Keratinocyte (primary cell): ENCODE measurements around the gene KSR1. TPM values are rescaled to one million over a fixed set of nuclear protein-coding genes. Genes with fewer than 3 reads are reported as not detected.

Experiments
- DNase-seq: peaks from one replicate; pipeline ENCODE4 v3.0.0-alpha.2; 2011; ENCODE audit warnings: low read depth, missing footprints, low spot score
- FAIRE-seq: peaks from 2 replicates; lab custom pipeline; 2011; peaks lifted over from hg19 to GRCh38; lab: Jason Lieb, UNC
- H2AFZ ChIP-seq: 2 replicates; pipeline ENCODE4 v1.6.0; 2012; ENCODE audit warnings: low read length, control low read depth, inconsistent platforms; ENCODE audit not compliant: control insufficient read depth
- H3K27ac ChIP-seq: 2 replicates; pipeline ENCODE4 v1.5.1; 2011; ENCODE audit warnings: low read length; ENCODE audit not compliant: control insufficient read depth, insufficient read depth
- H3K27me3 ChIP-seq: 3 replicates; pipeline ENCODE4 v1.6.0; 2011; ENCODE audit warnings: low read length; ENCODE audit not compliant: control insufficient read depth, insufficient read depth; ENCODE audit errors: extremely low read depth
- H3K36me3 ChIP-seq, 2 experiments: 2 replicates in 1 of 2; 3 replicates in 1 of 2; pipeline ENCODE4 v1.5.1; 2011; ENCODE audit warnings: low read length in 2 of 2, mild to moderate bottlenecking in 1 of 2; ENCODE audit not compliant: control insufficient read depth in 2 of 2, insufficient read depth in 2 of 2; ENCODE audit errors: extremely low read depth in 1 of 2
- H3K4me1 ChIP-seq: 3 replicates; pipeline ENCODE4 v1.5.1; 2011; ENCODE audit warnings: low read length; ENCODE audit not compliant: control insufficient read depth, insufficient read depth; ENCODE audit errors: extremely low read depth
- H3K4me2 ChIP-seq: 3 replicates; pipeline ENCODE4 v1.6.0; 2011; ENCODE audit warnings: low read depth, low read length; ENCODE audit not compliant: control insufficient read depth, insufficient read depth; ENCODE audit errors: extremely low read depth
- H3K4me3 ChIP-seq, 3 experiments: fragments of 200-600 bp in 1 of 3; sonication (generic) in 1 of 3; 2 replicates in 2 of 3; 3 replicates in 1 of 3; pipeline ENCODE4 v1.5.1; 2011 to 2016; ENCODE audit warnings: low read length in 3 of 3, mild to moderate bottlenecking in 3 of 3, control low read depth in 2 of 3, inconsistent platforms in 1 of 3, low read depth in 1 of 3, mixed read lengths in 1 of 3, mixed run types in 1 of 3, moderate library complexity in 1 of 3; ENCODE audit not compliant: control insufficient read depth in 2 of 3, insufficient read depth in 2 of 3; ENCODE audit errors: extremely low read depth in 1 of 3
- H3K79me2 ChIP-seq: 2 replicates; pipeline ENCODE4 v1.6.0; 2012; ENCODE audit warnings: low read length; ENCODE audit not compliant: control insufficient read depth, insufficient read depth
- H3K9ac ChIP-seq: 3 replicates; pipeline ENCODE4 v1.6.0; 2011; ENCODE audit warnings: low read length; ENCODE audit not compliant: control insufficient read depth, insufficient read depth; ENCODE audit errors: extremely low read depth
- H3K9me1 ChIP-seq: 3 replicates; pipeline ENCODE4 v1.6.0; 2011; ENCODE audit warnings: low read length; ENCODE audit not compliant: control insufficient read depth, insufficient read depth; ENCODE audit errors: extremely low read depth
- H3K9me3 ChIP-seq: 2 replicates; pipeline ENCODE4 v1.5.1; 2012; ENCODE audit warnings: low read depth, low read length; ENCODE audit not compliant: control insufficient read depth
- H4K20me1 ChIP-seq: 3 replicates; pipeline ENCODE4 v1.6.0; 2011; ENCODE audit warnings: low read length; ENCODE audit not compliant: control insufficient read depth, insufficient read depth; ENCODE audit errors: extremely low read depth
- EZH2 ChIP-seq: IDR thresholded peaks from one replicate; pipeline ENCODE4 v1.6.1; 2012; ENCODE audit warnings: inconsistent platforms, mild to moderate bottlenecking, low read length, moderate library complexity
- dilution Hi-C: fragments of 300-500 bp; cut with MboI; formaldehyde crosslinking; loops from one replicate; pipeline ENCODE4 v1.7.0; 2020; ENCODE audit warnings: low sequenced_read_pairs; ENCODE audit not compliant: extremely low pct_ligation_motif_present
- polyA plus RNA-seq, 5 experiments: library from polyadenylated mRNA; depleted of rRNA in 3 of 5; stranded (reverse) in 3 of 5; stranded (forward) in 1 of 5; unstranded in 1 of 5; fragments of >200 nt; gene quantifications; 1 replicate in 1 of 5; 2 replicates in 3 of 5; 3 replicates in 1 of 5; pipeline versions ENCODE4 v1.2.1 to v1.2.3, GENCODE V29; 2011 to 2012; ENCODE audit warnings: missing spikeins in 2 of 5, low read depth in 1 of 5, low replicate concordance in 1 of 5
- TF ChIP-seq, protein P1 (sequence below), 3 experiments: IDR thresholded peaks in 1 of 3; conservative IDR thresholded peaks in 1 of 3; optimal IDR thresholded peaks in 1 of 3; 2 replicates in 2 of 3; 3 replicates in 1 of 3; pipeline versions ENCODE3 to v1.5.1; 2011; ENCODE audit warnings: low read length in 3 of 3, mild to moderate bottlenecking in 3 of 3, moderate library complexity in 2 of 3, control low read depth in 1 of 3, inconsistent platforms in 1 of 3; ENCODE audit not compliant: insufficient read depth in 2 of 3; ENCODE audit errors: extremely low read depth in 1 of 3

The KSR1 gene
- polyA plus RNA-seq, 1 donor (not counting 4 experiments of a cell fraction or from before 2014, with no cell fraction given), result 1.3 TPM

DNA sequence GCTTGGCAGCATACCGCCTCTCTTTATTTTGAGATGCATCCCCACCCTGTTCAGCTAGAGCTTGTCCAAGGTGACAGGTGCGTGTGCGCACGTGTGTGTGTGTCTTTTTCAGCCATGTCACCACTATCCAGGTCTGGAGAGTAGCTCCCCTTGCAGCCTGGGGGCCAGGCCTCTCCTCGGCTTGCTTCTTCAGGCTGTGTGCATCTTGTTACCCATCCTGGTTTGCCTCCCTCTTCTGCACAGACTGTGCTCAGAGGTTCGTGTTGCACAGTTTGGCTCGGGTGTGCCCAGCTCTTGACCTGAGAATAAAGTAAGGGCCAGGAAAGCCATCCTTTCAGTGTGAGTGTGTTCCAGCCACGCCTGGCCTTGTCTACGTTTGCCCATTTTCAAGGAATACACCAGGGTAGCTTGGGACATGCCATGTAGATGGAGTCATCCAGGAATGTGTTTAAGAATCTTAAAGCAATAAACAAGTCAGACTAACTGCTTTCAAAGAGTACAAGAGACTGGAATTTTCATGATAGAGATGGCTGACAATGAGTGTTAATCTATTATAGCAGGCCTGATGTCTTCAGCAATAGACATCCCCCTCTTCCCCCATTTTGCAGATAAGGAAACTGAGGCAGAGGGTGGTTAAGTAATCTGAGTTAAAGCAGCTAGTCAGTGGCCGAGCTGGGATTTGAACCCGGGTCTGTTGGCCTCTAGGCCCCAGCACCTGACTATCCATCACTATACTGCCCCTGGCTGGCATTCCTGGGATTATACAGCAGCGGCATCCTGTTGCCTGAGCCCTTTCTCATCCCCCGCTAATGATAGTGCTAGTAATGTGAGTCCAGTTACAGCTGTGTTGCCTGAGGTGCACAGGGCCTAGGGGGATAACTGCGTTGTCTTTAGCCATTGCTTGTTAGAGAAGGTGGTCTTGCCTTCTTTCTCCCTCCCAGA lies 77.9 kb downstream of the KSR1 start:
- TF ChIP-seq, protein P1, sequence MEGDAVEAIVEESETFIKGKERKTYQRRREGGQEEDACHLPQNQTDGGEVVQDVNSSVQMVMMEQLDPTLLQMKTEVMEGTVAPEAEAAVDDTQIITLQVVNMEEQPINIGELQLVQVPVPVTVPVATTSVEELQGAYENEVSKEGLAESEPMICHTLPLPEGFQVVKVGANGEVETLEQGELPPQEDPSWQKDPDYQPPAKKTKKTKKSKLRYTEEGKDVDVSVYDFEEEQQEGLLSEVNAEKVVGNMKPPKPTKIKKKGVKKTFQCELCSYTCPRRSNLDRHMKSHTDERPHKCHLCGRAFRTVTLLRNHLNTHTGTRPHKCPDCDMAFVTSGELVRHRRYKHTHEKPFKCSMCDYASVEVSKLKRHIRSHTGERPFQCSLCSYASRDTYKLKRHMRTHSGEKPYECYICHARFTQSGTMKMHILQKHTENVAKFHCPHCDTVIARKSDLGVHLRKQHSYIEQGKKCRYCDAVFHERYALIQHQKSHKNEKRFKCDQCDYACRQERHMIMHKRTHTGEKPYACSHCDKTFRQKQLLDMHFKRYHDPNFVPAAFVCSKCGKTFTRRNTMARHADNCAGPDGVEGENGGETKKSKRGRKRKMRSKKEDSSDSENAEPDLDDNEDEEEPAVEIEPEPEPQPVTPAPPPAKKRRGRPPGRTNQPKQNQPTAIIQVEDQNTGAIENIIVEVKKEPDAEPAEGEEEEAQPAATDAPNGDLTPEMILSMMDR (optimal IDR thresholded peaks at IDR 0.05 in 1 of 3, IDR thresholded peaks at IDR 0.05 in 1 of 3, conservative IDR thresholded peaks at IDR 0.05 in 1 of 3; ENCODE audit: extremely low read depth in 1 of 3, insufficient read depth in 2 of 3, low read length in 3 of 3), result peak in 1 of 3 experiments; percentile 13
- TF ChIP-seq EZH2, result no peak
- FAIRE-seq (no peak), DNase-seq (peak; percentile 40)
- no peaks in the 10 kb centered on the region for H3K27me3 ChIP-seq
- no peaks in the 10 kb centered on the region for H3K9me3 ChIP-seq
- dilution Hi-C loops, result no loop called here
- no peak overlapping the region for H2AFZ ChIP-seq
- no peaks in the 10 kb centered on the region for H3K36me3 ChIP-seq
- no peaks in the 10 kb centered on the region for H4K20me1 ChIP-seq
- H3K9ac ChIP-seq, result no peak overlapping the region
- peak overlapping the region; percentile 34 for H3K4me2 ChIP-seq
- H3K27ac ChIP-seq, result no peak overlapping the region
- H3K4me1 ChIP-seq, result peaks cover 5% of the 10 kb centered on the region
- no peaks in the 10 kb centered on the region for H3K79me2 ChIP-seq
- peaks cover 3% of the 10 kb centered on the region for H3K9me1 ChIP-seq
- no peak overlapping the region for H3K4me3 ChIP-seq

DNA sequence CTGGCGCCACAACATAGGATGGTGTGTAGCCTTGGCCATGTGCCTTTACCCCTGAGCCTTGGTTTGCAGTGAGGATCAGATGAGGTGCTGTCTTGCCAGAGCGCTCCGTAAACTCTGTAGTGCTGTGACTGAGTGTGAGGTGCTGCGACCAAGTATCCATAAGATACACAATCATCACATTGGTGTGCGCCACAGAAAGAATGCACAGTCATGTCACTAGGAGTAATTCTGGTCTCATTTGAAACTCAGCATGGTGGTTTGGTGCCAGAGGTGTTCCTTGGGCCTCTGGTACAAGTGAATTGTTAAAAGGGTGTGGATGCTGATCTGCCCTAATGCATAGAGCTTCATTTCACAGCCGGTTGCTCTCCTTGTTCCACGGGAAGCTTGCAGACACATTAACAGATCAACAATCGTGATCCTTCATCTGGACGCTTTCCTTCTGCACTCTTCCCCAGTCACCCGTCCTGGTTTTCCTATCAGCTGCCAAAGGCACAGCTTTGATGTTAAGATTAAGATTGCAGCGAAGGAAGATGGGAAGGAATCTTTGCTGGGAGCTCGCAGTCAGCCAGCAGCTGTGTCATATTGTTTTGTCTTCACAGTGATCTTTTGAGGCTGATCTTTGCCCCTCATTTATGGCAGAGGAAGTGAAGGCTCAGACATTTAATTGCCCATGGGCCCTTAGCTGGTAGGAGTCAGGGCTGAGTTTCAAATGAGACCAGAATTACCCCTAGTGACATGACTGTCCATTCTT lies 79.1 kb downstream of the KSR1 start:
- peaks cover 5% of the 10 kb centered on the region for H3K4me1 ChIP-seq

More for the DNA sequence above, 79.1 kb downstream of the KSR1 start:
- TF ChIP-seq, protein P1 (optimal IDR thresholded peaks at IDR 0.05 in 1 of 3, IDR thresholded peaks at IDR 0.05 in 1 of 3, conservative IDR thresholded peaks at IDR 0.05 in 1 of 3; ENCODE audit: extremely low read depth in 1 of 3, insufficient read depth in 2 of 3, low read length in 3 of 3), result no peak
- TF ChIP-seq EZH2, result no peak
- no peak overlapping the region for H3K9ac ChIP-seq
- no peaks in the 10 kb centered on the region for H3K36me3 ChIP-seq
- no peak overlapping the region for H3K27ac ChIP-seq
- DNase-seq, result no peak
- FAIRE-seq, result no peak
- no peak overlapping the region for H2AFZ ChIP-seq
- H3K9me3 ChIP-seq, result no peaks in the 10 kb centered on the region
- no peak overlapping the region for H3K4me2 ChIP-seq
- peaks cover 3% of the 10 kb centered on the region for H3K9me1 ChIP-seq
- dilution Hi-C loops, result no loop called here
- H3K4me3 ChIP-seq, result no peak overlapping the region
- H3K27me3 ChIP-seq, result no peaks in the 10 kb centered on the region
- H4K20me1 ChIP-seq, result no peaks in the 10 kb centered on the region
- H3K79me2 ChIP-seq, result no peaks in the 10 kb centered on the region
